ENCODE measurements around the gene OTOG. TPM values are rescaled to one million over a fixed set of nuclear protein-coding genes. Genes with fewer than 3 reads are reported as not detected.

The OTOG gene
- total and polyA plus RNA-seq, 2 of the 8 experiments (the other 6 are each of a cell fraction or from before 2014, with no cell fraction given) = 0.41 to 1.5 TPM

DNA sequence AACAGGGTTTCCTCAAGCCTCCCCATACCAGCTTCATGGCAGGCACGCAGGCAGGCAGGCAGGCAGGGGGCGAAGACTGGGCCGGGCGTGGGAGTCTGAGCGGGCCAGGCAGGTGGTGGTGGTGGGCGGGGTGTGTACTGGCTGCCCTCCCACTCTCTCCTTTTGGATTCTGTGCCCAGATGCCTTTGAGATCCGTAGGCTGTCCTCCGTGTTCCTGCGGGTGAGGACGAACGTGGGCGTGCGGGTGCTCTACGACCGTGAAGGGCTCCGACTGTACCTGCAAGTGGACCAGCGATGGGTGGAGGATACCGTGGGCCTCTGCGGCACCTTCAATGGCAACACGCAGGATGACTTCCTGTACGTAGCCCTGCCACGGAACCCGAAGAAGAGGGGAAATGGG lies 23.0 kb downstream of the OTOG start:
- no peak overlapping the region for H2BK120ac ChIP-seq (replicated peaks; ENCODE audit: low read depth, low read length)
- no peak overlapping the region for H3K27ac ChIP-seq (ENCODE audit: low read depth, low read length)
- no peak overlapping the region for H2BK15ac ChIP-seq (ENCODE audit: low read length)
- H4K91ac ChIP-seq (replicated peaks; ENCODE audit: insufficient read length, low read length) = no peak overlapping the region
- H3K4me1 ChIP-seq (replicated peaks in 1 of 4; ENCODE audit: control insufficient read depth in 3 of 4, insufficient read depth in 4 of 4, low read length in 3 of 4) = no peaks in the 10 kb centered on the region; a peak in 1 of 7 replicates
- FAIRE-seq = no peak
- H3K36me3 ChIP-seq (ENCODE audit: control insufficient read depth in 2 of 4, insufficient read depth in 4 of 4, low read length in 3 of 4) = no peaks in the 10 kb centered on the region
- ChIA-PET CTCF (ENCODE audit: partially characterized antibody) (interaction anchor here (0.9 to 1.4 kb wide), 3 partner anchors 8 to 22 kb away, joined by 3 to 7 read pairs (median 4); no protein-coding TSS in a partner anchor), POLR2A (ENCODE audit: partially characterized antibody) (no interaction called here)
- 91% methylated on average over 23 of the region's 23 CpGs; no CpG with 5 or more reads in 1 of the 2 experiments for WGBS, 2 experiments (ENCODE audit: extremely low coverage in 1 of 2, insufficient coverage in 1 of 2, insufficient read length in 1 of 2, insufficient replicate concordance in 2 of 2, low coverage in 1 of 2, low lambda C conversion rate in 2 of 2, missing lambda C conversion rate in 1 of 2)
- no peak overlapping the region for H3K18ac ChIP-seq (ENCODE audit: extremely low read depth, low read length)
- no peaks in the 10 kb centered on the region for H3K79me1 ChIP-seq (ENCODE audit: low read depth, low read length)
- no peaks in the 10 kb centered on the region for H3K79me2 ChIP-seq (ENCODE audit: control insufficient read depth in 1 of 2, insufficient read depth in 2 of 2, low read length in 2 of 2)
- no peak overlapping the region for H4K8ac ChIP-seq (ENCODE audit: extremely low read depth, insufficient read depth, low read length)
- no peak overlapping the region for H3K14ac ChIP-seq (ENCODE audit: insufficient read length)
- no peaks in the 10 kb centered on the region for H3K9me3 ChIP-seq (ENCODE audit: insufficient read depth in 2 of 2, low read depth in 1 of 2, low read length in 1 of 2)
- H3K4me3 ChIP-seq (ENCODE audit: extremely low read depth in 1 of 4, insufficient read depth in 2 of 4, low read depth in 3 of 4, low read length in 4 of 4) = no peak overlapping the region
- no peak overlapping the region for H2AFZ ChIP-seq (ENCODE audit: low read length)
- H4K20me1 ChIP-seq (replicated peaks in 1 of 2; ENCODE audit: control insufficient read depth in 1 of 2, insufficient read depth in 2 of 2, low read length in 2 of 2) = peaks cover 0 to 8% of the 10 kb centered on the region in 2 experiments
- no peak overlapping the region for H2BK5ac ChIP-seq (ENCODE audit: low read depth, low read length)
- no peak overlapping the region for H3K4ac ChIP-seq (replicated peaks; ENCODE audit: insufficient read length, low read depth, low read length)
- no peak for TF ChIP-seq TAF1 (IDR thresholded peaks at IDR 0.05; ENCODE audit: low read depth, low read length)
- no peak for TF ChIP-seq POLR2A (IDR thresholded peaks at IDR 0.05; ENCODE audit: control extremely low read depth in 1 of 2, low read depth in 2 of 2, low read length in 2 of 2)
- no peak for TF ChIP-seq RXRA (IDR thresholded peaks at IDR 0.05; ENCODE audit: insufficient read depth, low read depth, low read length)
- TF ChIP-seq, protein P1, sequence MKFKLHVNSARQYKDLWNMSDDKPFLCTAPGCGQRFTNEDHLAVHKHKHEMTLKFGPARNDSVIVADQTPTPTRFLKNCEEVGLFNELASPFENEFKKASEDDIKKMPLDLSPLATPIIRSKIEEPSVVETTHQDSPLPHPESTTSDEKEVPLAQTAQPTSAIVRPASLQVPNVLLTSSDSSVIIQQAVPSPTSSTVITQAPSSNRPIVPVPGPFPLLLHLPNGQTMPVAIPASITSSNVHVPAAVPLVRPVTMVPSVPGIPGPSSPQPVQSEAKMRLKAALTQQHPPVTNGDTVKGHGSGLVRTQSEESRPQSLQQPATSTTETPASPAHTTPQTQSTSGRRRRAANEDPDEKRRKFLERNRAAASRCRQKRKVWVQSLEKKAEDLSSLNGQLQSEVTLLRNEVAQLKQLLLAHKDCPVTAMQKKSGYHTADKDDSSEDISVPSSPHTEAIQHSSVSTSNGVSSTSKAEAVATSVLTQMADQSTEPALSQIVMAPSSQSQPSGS (IDR thresholded peaks at IDR 0.05; ENCODE audit: low read length) = no peak
- TF ChIP-seq SRF (IDR thresholded peaks at IDR 0.05; ENCODE audit: low read depth, low read length) = no peak
- TF ChIP-seq GABPA (IDR thresholded peaks at IDR 0.05; ENCODE audit: borderline replicate concordance, insufficient read depth, low read length) = no peak
- TF ChIP-seq RBBP5 (IDR thresholded peaks at IDR 0.05; ENCODE audit: borderline replicate concordance, low read depth, low read length) = no peak
- no peak for TF ChIP-seq TCF12 (IDR thresholded peaks at IDR 0.05; ENCODE audit: low read depth, low read length)
- no peak for TF ChIP-seq BACH1 (IDR thresholded peaks at IDR 0.05; ENCODE audit: low read length)
- TF ChIP-seq TBP (IDR thresholded peaks at IDR 0.05; ENCODE audit: low read depth, low read length) = no peak
- TF ChIP-seq SP4 (IDR thresholded peaks at IDR 0.05; ENCODE audit: low read length) = no peak
- TF ChIP-seq MAFK (IDR thresholded peaks at IDR 0.05; ENCODE audit: low read depth, low read length) = no peak
- no peak overlapping the region for H3K56ac ChIP-seq (replicated peaks; ENCODE audit: insufficient read length, low read depth, low read length)
- H3K4me2 ChIP-seq (ENCODE audit: insufficient read depth in 1 of 2, low read depth in 2 of 2, low read length in 2 of 2) = no peak overlapping the region
- no peak overlapping the region for H3K23ac ChIP-seq (ENCODE audit: insufficient read length)
- no peak overlapping the region for H2AK5ac ChIP-seq (ENCODE audit: low read depth, low read length)
- peak in 1 of 2 experiments; percentile 43 for DNase-seq (ENCODE audit: low read depth in 1 of 2, low spot score in 2 of 2)
- no peak overlapping the region for H4K5ac ChIP-seq (ENCODE audit: insufficient read length, low read depth, low read length)
- H3K9ac ChIP-seq (replicated peaks in 1 of 4; ENCODE audit: extremely low read depth in 1 of 4, low read depth in 3 of 4, low read length in 3 of 4) = no peak overlapping the region
- H3K23me2 ChIP-seq (ENCODE audit: low read depth, low read length) = no peaks in the 10 kb centered on the region
- no peak overlapping the region for H2BK20ac ChIP-seq (ENCODE audit: low read length)
- H3K27me3 ChIP-seq (replicated peaks in 1 of 4; ENCODE audit: control insufficient read depth in 3 of 4, extremely low read depth in 1 of 4, insufficient read depth in 3 of 4, low read length in 3 of 4) = no peaks in the 10 kb centered on the region
- no peak overlapping the region for H2BK12ac ChIP-seq (ENCODE audit: low read depth, low read length)
